ENCODE measurements around the gene NDUFS7. TPM values are rescaled to one million over a fixed set of nuclear protein-coding genes. Genes with fewer than 3 reads are reported as not detected.
"Not testable (repeated sequence)": the region's sequence is repeated elsewhere in the genome, so short reads cannot be mapped to it uniquely, and the experiment has no call there.

The NDUFS7 gene
- total RNA-seq, 1 donor = 40.7 TPM

DNA sequence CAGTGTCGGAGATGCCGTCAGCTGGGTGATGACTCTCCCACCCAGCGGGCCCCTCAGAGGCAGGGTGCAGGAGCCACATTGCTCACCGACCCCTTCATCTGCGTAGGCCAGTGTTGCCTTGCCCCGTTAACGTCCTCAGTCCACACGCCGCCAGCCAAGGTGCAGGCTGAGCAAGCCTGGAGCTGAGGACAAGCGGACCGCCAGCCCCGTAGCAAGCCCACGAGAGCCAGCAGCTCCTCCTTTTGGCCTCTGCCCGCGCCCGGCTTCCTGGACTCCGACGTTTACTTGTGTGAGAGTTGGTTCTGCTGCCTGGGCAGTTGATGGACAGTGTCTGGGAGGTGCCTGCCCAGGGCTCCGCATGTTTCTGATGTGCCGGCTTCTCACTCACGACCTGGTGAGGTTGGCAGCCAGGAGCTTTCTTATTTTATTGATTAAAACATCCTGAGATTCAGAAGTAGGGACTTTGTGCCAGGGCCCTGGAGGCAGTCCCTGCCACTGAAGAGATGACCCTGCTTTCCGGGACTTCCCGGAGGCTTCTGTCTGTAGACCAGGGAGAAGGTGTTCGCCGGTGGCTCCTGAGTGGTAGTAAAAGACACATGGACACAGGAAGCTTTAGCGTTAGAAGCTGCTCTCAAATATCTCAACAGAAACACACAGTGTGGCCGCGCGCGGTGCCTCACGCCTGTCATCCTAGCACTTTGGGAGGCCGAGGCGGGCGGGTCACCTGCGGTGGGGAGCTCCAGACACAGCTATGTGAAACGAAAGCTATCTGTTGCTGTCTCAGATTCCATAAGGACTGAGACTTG lies 29.5 kb downstream of the NDUFS7 start:
- TF ChIP-seq, protein P1, sequence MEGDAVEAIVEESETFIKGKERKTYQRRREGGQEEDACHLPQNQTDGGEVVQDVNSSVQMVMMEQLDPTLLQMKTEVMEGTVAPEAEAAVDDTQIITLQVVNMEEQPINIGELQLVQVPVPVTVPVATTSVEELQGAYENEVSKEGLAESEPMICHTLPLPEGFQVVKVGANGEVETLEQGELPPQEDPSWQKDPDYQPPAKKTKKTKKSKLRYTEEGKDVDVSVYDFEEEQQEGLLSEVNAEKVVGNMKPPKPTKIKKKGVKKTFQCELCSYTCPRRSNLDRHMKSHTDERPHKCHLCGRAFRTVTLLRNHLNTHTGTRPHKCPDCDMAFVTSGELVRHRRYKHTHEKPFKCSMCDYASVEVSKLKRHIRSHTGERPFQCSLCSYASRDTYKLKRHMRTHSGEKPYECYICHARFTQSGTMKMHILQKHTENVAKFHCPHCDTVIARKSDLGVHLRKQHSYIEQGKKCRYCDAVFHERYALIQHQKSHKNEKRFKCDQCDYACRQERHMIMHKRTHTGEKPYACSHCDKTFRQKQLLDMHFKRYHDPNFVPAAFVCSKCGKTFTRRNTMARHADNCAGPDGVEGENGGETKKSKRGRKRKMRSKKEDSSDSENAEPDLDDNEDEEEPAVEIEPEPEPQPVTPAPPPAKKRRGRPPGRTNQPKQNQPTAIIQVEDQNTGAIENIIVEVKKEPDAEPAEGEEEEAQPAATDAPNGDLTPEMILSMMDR (IDR thresholded peaks at IDR 0.05; ENCODE audit: insufficient read depth, low read length) = no peak
- no peak overlapping the region for H3K4me3 ChIP-seq (ENCODE audit: low read depth, low read length)
- DNase-seq (ENCODE audit: low read depth) = no peak

DNA sequence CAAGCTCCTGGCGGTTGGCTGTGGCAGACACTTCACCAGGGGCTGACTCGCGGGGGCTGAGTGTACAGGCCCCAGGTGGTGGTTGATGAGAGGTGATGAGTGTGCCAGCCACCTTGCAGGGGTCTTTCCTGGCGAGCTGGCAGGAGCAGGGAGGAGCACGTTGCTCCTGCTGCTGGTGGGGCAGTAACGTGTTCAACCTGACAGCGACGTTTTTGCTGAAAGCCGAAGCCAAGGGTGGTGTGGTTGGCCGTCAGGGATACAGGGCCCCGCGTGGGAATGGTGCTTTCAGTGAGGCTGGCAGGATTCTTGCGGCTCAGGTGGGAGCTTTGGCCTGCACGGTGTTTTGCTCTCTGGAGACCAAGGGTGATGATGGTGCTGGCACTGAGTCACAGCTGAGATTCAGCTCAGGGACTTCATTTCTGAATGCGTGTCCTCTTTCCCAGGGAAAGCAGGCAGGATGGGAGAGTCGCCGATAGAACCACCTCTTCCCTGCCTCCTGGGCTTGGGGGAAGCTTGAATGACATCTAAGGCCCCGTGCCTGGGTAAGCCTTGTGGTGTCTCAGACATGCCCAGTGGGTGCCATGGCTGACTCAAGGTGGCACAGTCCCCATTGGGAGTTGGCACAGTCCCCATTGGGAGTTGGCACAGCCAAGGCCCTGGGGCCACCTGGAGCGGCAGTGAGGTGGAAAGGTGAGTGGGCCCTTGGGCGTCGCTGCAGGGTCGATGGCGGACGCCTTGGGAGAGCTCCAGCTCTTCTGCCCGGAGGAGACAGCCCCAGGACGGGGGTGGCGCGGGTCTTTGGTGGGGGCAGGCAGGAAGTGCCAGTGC lies 32.5 kb downstream of the NDUFS7 start:
- DNase-seq (ENCODE audit: low read depth) = no peak
- TF ChIP-seq, protein P1 (IDR thresholded peaks at IDR 0.05; ENCODE audit: insufficient read depth, low read length) = no peak
- H3K4me3 ChIP-seq (ENCODE audit: low read depth, low read length) = peak overlapping the region; percentile 10

DNA sequence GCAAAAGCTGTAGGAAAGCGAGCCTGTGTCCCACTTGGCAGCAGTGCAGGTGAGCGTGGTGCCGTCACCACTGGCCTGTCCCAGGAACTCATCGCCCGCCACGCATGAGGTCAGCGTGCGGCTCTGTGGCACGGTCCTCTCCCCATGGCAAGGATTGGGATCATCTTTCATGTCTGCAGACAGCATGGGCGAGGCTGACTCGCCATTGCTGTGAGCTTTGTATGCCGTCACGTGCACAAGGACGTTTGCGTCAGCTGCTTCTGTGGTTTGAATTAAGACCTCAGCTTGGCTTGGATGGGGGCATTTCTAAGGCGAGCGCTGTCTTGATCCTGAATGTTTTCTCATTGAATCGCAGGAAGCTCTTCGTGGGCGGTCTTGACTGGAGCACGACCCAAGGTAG lies 33.4 kb downstream of the NDUFS7 start:
- peak; percentile 46 for DNase-seq (ENCODE audit: low read depth)
- TF ChIP-seq, protein P1 (IDR thresholded peaks at IDR 0.05; ENCODE audit: insufficient read depth, low read length) = no peak
- no peak overlapping the region for H3K4me3 ChIP-seq (ENCODE audit: low read depth, low read length)

DNA sequence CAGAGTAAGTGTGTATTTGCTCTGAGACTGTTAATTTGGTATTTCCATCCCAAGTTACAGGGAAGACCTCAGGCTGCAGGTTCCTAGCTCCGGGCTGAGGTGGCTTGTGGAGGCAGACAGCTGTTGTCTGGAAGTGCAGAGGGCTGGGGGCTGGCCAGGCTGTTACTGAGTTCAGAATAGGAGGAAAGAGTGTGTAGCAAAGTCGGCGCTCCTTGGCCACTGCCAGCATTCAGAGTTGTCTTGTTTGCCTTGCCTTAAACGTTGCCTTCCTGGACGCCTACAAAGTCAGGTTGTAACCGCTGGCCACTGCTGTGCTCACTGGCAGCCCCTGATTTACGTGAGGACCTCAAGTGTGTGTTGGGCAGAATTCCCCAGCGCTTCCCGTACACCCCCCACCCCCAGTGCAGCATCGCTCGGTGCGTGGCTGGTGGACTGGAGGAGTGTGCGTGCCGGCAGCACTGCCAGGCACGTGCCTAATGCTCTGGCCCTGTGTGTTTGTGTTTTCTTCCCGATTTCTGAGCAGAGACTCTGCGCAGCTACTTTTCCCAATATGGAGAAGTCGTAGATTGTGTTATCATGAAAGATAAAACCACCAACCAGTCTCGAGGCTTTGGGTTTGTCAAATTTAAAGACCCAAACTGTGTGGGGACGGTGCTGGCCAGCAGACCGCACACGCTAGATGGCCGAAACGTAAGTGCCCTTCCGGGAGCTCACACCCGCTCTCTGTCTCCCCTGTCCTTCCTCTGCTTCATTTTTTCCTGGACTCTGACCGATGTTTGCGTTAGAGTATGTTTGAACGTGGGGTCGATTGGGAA lies 34.2 kb downstream of the NDUFS7 start:
- DNase-seq (ENCODE audit: low read depth) = no peak
- H3K4me3 ChIP-seq (ENCODE audit: low read depth, low read length) = no peak overlapping the region
- TF ChIP-seq, protein P1 (IDR thresholded peaks at IDR 0.05; ENCODE audit: insufficient read depth, low read length) = no peak

DNA sequence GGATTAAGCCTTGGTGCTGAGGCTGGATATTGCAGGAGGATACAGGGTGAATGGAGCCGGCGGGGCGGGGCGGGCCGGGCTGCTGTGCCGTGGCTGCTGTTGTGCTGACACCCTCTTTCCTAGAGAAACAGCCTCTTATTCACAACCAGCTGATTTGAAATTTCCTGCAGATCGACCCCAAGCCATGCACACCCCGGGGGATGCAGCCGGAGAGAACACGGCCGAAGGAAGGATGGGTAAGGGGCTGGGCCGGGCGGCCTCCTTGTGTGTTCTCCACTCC lies 34.7 kb downstream of the NDUFS7 start:
- TF ChIP-seq, protein P1 (IDR thresholded peaks at IDR 0.05; ENCODE audit: insufficient read depth, low read length) = no peak
- DNase-seq (ENCODE audit: low read depth) = no peak
- no peak overlapping the region for H3K4me3 ChIP-seq (ENCODE audit: low read depth, low read length)

DNA sequence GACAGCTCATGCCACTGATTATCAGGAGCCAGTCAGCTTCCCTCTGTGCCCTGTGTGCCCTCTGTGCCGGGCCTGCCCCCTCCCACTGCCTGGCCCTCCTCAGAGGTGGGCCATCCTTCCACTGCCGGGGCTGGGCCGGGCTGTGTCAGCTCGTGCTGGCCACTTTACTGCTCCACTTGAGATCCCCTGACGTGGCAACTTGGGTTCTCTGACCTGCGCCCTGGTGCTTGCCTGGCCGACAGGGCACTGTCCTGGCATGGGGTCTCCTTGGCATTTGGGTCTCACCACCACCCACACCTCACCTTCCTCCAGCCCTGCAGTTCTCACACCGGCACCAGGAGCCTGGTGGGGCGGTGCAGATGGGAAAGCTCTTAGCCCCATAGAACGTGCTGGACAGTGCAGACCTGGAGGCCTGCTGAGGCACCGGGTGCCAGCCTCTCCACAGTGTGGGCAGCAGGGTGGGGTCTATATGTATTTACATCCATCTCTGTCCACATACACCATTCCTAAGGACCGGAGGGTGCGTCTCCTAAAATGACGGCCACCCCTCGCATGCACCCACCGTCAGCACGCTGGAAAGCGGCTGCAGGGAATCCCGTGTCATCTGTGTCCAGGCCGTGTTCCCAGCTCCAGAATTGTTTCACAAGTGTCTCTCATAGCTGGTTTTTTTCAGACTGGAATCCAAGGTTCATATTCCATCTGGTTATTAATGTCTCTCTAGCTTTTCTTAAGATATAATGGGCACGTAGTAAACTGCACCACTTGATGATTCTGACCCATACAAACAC lies 35.4 kb downstream of the NDUFS7 start:
- TF ChIP-seq, protein P1 (IDR thresholded peaks at IDR 0.05; ENCODE audit: insufficient read depth, low read length) = no peak
- no peak for DNase-seq (ENCODE audit: low read depth)

DNA sequence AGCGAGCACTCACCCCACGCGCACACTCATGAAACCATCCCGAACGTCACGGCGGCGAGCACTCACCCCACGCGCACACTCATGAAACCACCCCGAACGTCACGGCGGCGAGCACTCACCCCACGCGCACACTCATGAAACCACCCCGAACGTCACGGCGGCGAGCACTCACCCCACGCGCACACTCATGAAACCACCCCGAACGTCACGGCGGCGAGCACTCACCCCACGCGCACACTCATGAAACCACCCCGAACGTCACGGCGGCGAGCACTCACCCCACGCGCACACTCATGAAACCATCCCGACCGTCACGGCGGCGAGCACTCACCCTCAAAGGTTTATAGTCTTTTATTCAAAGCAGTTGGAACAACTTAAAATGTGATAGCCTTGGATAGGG lies 36.4 kb downstream of the NDUFS7 start:
- not testable (repeated sequence) for DNase-seq (ENCODE audit: low read depth); H3K4me3 ChIP-seq (ENCODE audit: low read depth, low read length)

More for the DNA sequence above, 35.4 kb downstream of the NDUFS7 start:
- no peak overlapping the region for H3K4me3 ChIP-seq (ENCODE audit: low read depth, low read length)
